GM21786 (cell line): Measurements from ENCODE around the gene FKBP2.

Experiments used
- ATAC-seq: cut with Tn5 transposase; IDR thresholded peaks from one replicate; pipeline ENCODE4 v1.9.1; 2021; ENCODE audit not compliant: unreplicated experiment

Gene FKBP2

GRCh38 chr11:64218628-64219353, 22.1 kb upstream of the FKBP2 start:
- ATAC-seq = no peak

- ATAC-seq = no peak
These were observed 21.6 kb upstream of the FKBP2 start for GRCh38 chr11:64219354-64219684.

GRCh38 chr11:64219755-64220154, 21.1 kb upstream of the FKBP2 start:
- ATAC-seq = no peak

- no peak for ATAC-seq
These were observed 20.6 kb upstream of the FKBP2 start for GRCh38 chr11:64220271-64220670.

GRCh38 chr11:64220798-64221197, 20.1 kb upstream of the FKBP2 start:
- no peak for ATAC-seq

GRCh38 chr11:64222651-64223000, 18.3 kb upstream of the FKBP2 start:
- no peak for ATAC-seq

- ATAC-seq = no peak
These were observed 17.8 kb upstream of the FKBP2 start for GRCh38 chr11:64223001-64223651.

- ATAC-seq = no peak
These were observed 16.6 kb upstream of the FKBP2 start for GRCh38 chr11:64224151-64224890.

GRCh38 chr11:64224891-64225607, 15.8 kb upstream of the FKBP2 start:
- no peak for ATAC-seq

GRCh38 chr11:64225608-64226506, 15.0 kb upstream of the FKBP2 start, which contains the start of the genes NUDT22 and TRPT1:
Gene NUDT22 (plus strand): TSS chr11:64226274. CDS start chr11:64226653, 379 bp downstream.
Gene TRPT1 (minus strand): TSS chr11:64226186. CDS start chr11:64225860, 326 bp downstream.
- peak; percentile 41 for ATAC-seq

GRCh38 chr11:64226507-64227051, 14.3 kb upstream of the FKBP2 start:
- ATAC-seq = peak; percentile 33

GRCh38 chr11:64227405-64227956, 13.4 kb upstream of the FKBP2 start:
- no peak for ATAC-seq

GRCh38 chr11:64229090-64229743, 11.7 kb upstream of the FKBP2 start:
- ATAC-seq = no peak

- no peak for ATAC-seq
These were observed 11.1 kb upstream of the FKBP2 start for GRCh38 chr11:64229744-64230170.

- ATAC-seq = peak; percentile 49
These were observed 10.5 kb upstream of the FKBP2 start, which contains the start of gene DNAJC4 for GRCh38 chr11:64230171-64230984. Gene DNAJC4 (plus strand): TSS chr11:64230548. CDS start chr11:64230855, 307 bp downstream.

- ATAC-seq = no peak
These were observed 9.9 kb upstream of the FKBP2 start for GRCh38 chr11:64230985-64231365.

- ATAC-seq = no peak
These were observed 9.3 kb upstream of the FKBP2 start for GRCh38 chr11:64231546-64231945.
